ENCODE measurements around the gene DHRSX.
"Not testable (repeated sequence)": the region's sequence is repeated elsewhere in the genome, so short reads cannot be mapped to it uniquely, and the experiment has no call there.

The DHRSX gene

GRCh38 chrX:2517055-2517454 lies 16.3 kb upstream of the DHRSX start:
- DNase-seq = no peak

- no peak for DNase-seq
These were observed 15.8 kb upstream of the DHRSX start for GRCh38 chrX:2516623-2517022.

DNA sequence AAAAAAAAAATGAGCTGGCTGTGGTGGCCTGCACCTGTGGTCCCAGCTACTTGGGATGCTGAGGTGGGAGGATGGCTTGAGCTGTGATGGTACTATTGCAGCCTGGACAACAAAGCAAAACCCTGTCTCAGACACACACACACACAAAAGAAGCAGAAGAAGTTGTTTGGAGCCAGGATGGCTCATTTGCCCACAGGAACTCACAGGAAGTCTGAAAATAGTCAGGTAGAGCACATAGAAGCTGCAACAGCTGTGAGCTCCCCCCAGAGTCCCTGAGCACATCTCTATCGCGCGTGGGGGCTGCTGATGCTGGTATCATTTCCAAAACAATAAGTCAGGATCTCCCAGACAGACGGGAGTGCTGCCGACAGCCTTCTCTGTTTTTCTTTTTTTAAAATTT lies 13.4 kb upstream of the DHRSX start:
- no peak for DNase-seq

GRCh38 chrX:2513121-2513664 lies 12.4 kb upstream of the DHRSX start:
- no peak for DNase-seq

- DNase-seq = no peak
These were observed 11.7 kb upstream of the DHRSX start for GRCh38 chrX:2512501-2512900.

GRCh38 chrX:2511326-2511725 lies 10.6 kb upstream of the DHRSX start:
- DNase-seq = no peak

DNA sequence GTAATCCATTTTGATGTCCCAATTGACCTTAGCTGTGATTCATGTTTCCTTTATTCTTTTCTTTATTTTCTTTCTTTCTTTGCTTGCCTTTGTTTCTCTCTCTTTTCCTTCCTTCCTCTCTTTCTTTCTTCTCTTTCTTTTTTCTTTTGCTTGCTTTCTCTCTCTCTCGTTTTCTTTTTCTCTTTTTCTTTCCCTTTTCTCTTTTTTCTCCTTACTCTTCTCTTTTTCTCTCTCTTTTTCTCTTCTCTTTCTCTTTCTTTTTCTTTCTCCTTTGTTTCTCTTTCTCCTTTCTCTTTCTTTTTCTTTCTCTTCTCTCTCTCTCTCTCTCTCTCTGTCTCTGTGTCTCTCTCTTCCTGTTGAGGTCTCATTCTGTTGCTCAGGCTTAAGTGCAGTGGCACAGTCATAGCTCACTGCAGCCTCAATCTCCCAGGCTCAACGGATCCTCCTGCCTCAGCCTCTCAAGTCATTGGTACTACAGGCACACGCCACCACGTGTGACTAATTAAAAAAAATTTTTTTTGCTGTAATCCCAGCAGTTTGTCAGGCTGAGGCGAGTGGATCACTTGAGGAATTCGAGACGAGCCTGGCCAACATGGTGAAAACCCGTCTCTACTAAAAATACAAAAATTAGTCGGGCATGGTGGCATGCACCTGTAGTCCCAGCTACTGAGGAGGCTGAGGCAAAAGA lies 8.0 kb upstream of the DHRSX start:
- DNase-seq = no peak

- no peak for DNase-seq
These were observed 7.3 kb upstream of the DHRSX start for GRCh38 chrX:2507904-2508627.

DNA sequence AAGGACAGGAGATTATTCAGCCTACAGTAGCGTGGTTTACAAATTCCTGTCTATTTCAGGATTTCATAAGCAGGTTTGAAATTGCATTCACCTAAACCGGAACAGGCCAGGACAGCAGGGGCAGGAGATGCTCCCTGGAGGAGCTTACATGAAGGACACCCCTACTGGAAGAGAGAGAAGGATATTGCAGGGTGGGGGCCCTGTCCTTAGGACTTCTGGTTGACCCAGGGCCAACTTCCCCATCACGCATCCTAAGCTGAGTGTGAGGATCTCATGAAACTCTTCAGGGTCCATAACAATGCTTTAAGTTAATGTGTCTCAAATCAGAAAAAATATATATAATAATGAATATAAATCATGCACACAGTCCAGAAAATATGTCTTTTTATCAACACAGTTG lies 6.4 kb upstream of the DHRSX start:
- no peak for DNase-seq

DNA sequence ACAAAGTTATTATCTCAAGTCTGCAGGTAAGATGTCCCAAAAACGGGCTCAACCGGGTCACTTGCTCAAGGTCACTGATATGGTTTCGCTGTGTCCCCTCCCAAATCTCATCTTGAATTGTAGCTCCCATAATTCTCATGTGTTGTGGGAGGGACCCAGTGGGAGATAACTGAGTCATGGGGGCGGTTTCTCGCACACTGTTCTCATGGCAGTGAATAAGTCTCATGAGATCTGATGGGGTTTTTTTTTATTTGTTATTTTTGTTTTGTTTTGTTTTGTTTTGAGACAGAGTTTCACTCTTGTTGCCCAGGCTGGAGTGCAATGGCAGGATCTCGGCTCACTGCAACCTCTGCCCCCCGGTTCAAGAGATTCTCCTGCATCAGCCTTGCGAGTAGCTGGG lies 4.6 kb upstream of the DHRSX start:
- not testable (repeated sequence) for DNase-seq

GRCh38 chrX:2504706-2505332 lies 4.0 kb upstream of the DHRSX start:
- DNase-seq = no peak

GRCh38 chrX:2503591-2504500 lies 3.1 kb upstream of the DHRSX start:
- DNase-seq = no peak

DNA sequence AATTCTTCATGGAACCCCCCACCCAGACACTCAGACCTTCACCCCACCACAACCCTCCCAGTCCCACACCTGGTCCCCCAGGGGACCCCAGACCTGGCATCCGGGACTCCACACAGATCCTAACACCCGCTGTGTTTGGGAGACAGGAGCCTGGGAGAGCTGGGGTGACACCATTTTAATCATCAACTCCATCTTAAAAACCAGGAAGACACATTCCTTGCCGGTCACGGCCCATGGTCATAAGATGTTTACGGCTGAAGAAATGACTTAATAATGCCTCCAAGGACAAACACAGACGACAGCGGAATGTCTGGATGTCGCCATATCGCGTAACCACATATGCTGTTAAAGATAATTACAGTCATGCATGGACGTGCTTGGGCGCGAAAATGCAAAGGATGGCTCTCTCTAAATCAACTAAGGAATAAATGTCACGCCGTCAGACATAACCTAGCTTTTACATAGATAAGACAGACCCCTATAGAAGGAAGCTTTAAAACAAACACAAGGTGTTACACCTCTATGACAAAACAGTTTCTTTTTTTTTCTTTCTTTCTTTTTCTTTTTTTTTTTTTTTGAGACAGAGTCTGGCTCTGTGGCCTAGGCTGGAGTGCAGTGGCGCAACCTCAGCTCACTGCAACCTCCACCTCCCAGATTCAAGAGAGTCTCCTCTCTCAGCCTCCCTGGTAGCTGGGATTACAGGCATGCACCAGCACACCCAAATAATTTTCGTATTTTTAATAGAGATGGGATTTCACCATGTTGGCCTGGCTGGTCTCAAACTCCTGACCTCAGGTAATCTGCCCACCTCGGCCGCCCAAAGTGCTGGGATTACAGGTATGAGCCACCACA lies 2.1 kb upstream of the DHRSX start:
- DNase-seq = no peak

- DNase-seq = no peak
These were observed 1.4 kb upstream of the DHRSX start for GRCh38 chrX:2502120-2502667.

DNA sequence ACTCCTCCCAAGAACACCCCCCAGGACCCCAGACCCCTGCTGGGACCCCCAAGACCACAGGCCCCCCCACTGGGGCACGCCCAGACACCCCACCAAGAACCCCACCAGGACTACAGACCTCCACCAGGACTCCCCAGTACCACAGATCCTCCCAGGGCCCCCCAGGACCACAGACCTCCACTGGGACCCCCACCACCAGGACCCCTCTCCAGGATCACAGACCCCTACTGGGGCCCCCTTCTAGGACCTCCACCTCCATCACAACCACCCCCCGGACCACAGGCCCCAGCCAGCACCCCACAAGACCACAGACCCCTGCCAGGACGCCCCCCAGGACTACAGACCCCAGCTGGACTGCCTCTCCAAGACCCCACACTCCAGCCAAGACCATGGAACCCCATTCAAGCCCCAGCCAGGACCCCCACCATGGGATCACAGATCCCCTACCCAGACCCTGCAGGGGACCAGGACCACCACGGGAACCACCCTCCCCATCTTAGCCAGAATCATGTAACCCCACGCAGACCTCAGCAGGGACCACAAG lies 855 bp upstream of the DHRSX start:
- DNase-seq = no peak

DNA sequence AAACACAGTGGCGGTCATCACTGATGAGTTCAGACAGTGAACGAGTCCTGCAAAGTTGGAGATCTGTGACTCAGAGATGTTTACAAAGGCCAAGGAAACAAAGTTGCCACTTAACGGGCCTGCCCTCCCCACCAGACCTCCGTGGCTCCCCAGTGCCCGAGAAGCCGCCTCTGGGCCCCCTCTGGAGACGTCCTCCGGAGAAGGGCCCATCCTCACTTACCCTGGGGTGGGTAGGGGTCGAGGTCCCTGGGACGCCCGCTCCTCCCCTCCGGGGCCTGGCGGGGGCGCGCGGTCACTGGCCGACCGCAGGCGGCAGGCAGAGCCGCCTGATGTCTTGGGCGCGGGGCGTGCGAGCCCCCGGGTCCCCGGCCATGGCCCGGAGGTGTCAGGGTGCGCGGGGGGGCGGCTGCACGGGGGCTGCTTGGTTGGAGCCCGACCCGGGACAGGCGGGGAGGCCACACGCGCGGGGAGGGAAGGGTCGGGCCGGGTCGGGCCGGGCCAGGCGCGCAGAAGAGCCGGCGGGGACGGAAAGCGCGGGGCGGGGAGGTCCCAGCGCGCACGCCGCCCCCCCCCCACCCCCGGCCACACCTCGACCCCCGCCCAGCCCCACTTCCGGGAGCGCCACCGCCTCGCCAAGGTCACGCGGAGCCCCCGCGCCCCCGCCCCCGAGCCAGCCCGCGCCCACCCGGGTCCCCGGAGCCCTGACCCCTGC lies 529 bp downstream of the DHRSX start:
- DNase-seq = peak; percentile 22 to 28

- DNase-seq = no peak
These were observed 1.3 kb downstream of the DHRSX start for GRCh38 chrX:2499507-2499906.

GRCh38 chrX:2498781-2499302 lies 1.9 kb downstream of the DHRSX start:
- DNase-seq = no peak

DNA sequence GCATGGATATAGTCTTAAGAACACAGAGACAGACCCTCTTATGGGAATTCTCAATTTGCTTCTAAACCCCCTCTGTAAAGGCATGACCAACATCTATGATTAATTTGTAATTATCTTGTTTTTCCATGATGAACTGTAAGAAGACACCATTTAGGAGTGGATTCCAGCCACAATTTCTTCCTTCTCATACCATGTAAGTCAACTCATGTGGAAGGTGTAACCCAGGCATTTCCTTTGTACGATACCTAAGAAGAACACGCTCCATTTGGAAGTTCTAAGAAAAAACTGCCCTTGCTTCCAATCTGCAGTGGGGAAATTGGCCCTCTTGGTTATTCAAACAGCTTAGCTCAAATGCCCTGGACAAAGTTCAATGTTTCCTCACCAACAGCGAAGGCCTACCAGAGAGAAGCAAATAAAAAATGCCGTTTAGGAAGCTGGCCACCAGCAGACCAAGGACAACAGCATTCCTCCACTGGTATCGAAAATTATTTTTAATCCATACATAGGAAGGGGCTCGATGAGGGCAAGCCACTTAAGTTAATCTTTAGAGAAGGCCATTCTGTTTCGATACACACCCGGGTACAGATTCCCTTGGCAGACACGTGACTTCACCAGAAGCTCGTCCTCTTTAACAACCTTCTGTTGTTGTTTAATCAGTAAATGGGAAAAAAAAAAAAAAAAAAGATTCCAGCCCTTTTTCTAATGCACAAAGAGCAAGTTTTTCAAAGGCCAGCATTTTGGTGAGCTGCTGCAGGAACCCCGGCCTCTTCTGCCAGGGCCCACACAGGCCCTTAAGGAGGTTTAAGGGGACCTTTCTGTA lies 2.6 kb downstream of the DHRSX start:
- no peak for DNase-seq

Measured in CD4-positive, alpha-beta T cell treated with Interleukin-4 for 1 hour (primary cell).